ENCODE data around the gene UGT8.

- TF ChIP-seq POLR2AphosphoS5 (IDR thresholded peaks at IDR 0.05) (no peak), CTCF (IDR thresholded peaks at IDR 0.05) (no peak), POLR2A (IDR thresholded peaks at IDR 0.05) (no peak)
These were observed 118.8 kb downstream of the UGT8 start for GRCh38 chr4:114717432-114717831.
